HepG2 (cell line): Measurements from ENCODE around the gene DSG2. TPM values are rescaled to one million over a fixed set of nuclear protein-coding genes. Genes with fewer than 3 reads are reported as not detected.
A peak's percentile ranks its signal among the peaks of the same experiment; 100 is the strongest.

ENCODE experiments used
- ATAC-seq: fragments of 200-7000 bp; cut with Tn5 transposase; 3 replicates; pipeline ENCODE4 v1.9.1; 2020; ENCODE audit warnings: mild to moderate bottlenecking, moderate library complexity
- BruUV-seq: library from RNA; stranded (reverse); fragments of 400-500 nt; replicated peaks from 2 replicates; lab custom pipeline; 2021; lab: Mats Ljungman, UMichigan
- CTCF ChIA-PET: fragments of 300-600 bp; formaldehyde crosslinking; extraction: SDS; loops from one replicate; lab custom pipeline; 2021; ENCODE audit warnings: low total read pairs, inconsistent platforms, low intra/inter-chr PET ratio; lab: Yijun Ruan, JAX
- POLR2A ChIA-PET: fragments of 350-600 bp; sonication (Branson Sonifier 250); formaldehyde crosslinking; loops from one replicate; lab custom pipeline; 2020; ENCODE audit warnings: antibody characterized with exemption, inconsistent platforms; lab: Yijun Ruan, JAX
- DNase-seq: peaks from one replicate; pipeline ENCODE4 v3.0.0-alpha.2; 2015; ENCODE audit warnings: low spot score
- FAIRE-seq: peaks from 3 replicates; lab custom pipeline; 2011; peaks lifted over from hg19 to GRCh38; lab: Jason Lieb, UNC
- H2AFZ ChIP-seq: one replicate; pipeline ENCODE4 v1.6.1; 2011; ENCODE audit warnings: low read length, inconsistent platforms
- H3K27ac ChIP-seq: fragments of 300-600 bp; 3 replicates; pipeline ENCODE4 v1.8.0; 2011; ENCODE audit warnings: mixed run types, mild to moderate bottlenecking, mixed read lengths, low read length, inconsistent platforms; ENCODE audit not compliant: insufficient read depth; ENCODE audit errors: extremely low read length
- H3K27me3 ChIP-seq, 2 experiments: fragments of 200-600 bp in 1 of 2; 2 replicates in 1 of 2; 3 replicates in 1 of 2; pipeline versions ENCODE4 v1.6.0 to v1.8.0; 2011; ENCODE audit warnings: low read length in 2 of 2, mild to moderate bottlenecking in 2 of 2, moderate library complexity in 2 of 2, inconsistent platforms in 1 of 2; ENCODE audit not compliant: insufficient read depth in 2 of 2, control insufficient read depth in 1 of 2
- H3K36me3 ChIP-seq, 2 experiments: fragments of 200-600 bp in 1 of 2; replicated peaks in 1 of 2; 2 replicates in 1 of 2; 3 replicates in 1 of 2; pipeline versions ENCODE4 v1.5.1 to v1.8.0; 2011; ENCODE audit warnings: low read length in 2 of 2, inconsistent platforms in 1 of 2; ENCODE audit not compliant: insufficient read depth in 2 of 2, control insufficient read depth in 1 of 2
- H3K4me1 ChIP-seq: 2 replicates; pipeline ENCODE4 v1.5.1; 2012; ENCODE audit warnings: low read length, inconsistent platforms; ENCODE audit not compliant: insufficient read depth
- H3K4me2 ChIP-seq: 2 replicates; pipeline ENCODE4 v1.6.0; 2011; ENCODE audit warnings: low read depth, low read length, inconsistent platforms
- H3K4me3 ChIP-seq, 3 experiments: fragments of 200-600 bp in 1 of 3; sonication (generic), shearing (Covaris generic) in 1 of 3; replicated peaks in 1 of 3; 2 replicates each; pipeline ENCODE4 v1.5.1; 2011 to 2016; ENCODE audit warnings: low read length in 3 of 3, inconsistent platforms in 2 of 3, low read depth in 2 of 3, mild to moderate bottlenecking in 2 of 3, control low read depth in 1 of 3, mixed read lengths in 1 of 3; ENCODE audit not compliant: insufficient read depth in 1 of 3
- H3K79me2 ChIP-seq: one replicate; pipeline ENCODE4 v1.6.1; 2011; ENCODE audit warnings: low read length, inconsistent platforms; ENCODE audit not compliant: insufficient read depth
- H3K9ac ChIP-seq: 2 replicates; pipeline ENCODE4 v1.6.0; 2011; ENCODE audit warnings: mild to moderate bottlenecking, low read depth, low read length, inconsistent platforms; ENCODE audit not compliant: insufficient read depth
- H3K9me3 ChIP-seq: 2 replicates; pipeline ENCODE4 v1.5.1; 2012; ENCODE audit warnings: mild to moderate bottlenecking, low read length
- H4K20me1 ChIP-seq: 2 replicates; pipeline ENCODE4 v1.6.0; 2011; ENCODE audit warnings: inconsistent platforms, mild to moderate bottlenecking, low read length, moderate library complexity; ENCODE audit not compliant: insufficient read depth
- ATF2 ChIP-seq: sonication (generic); formaldehyde crosslinking; IDR thresholded peaks from 2 replicates; pipeline ENCODE4 v1.4.0; 2020; ENCODE audit warnings: missing genetic modification reagents
- DNMT1 ChIP-seq: sonication (generic); formaldehyde crosslinking; IDR thresholded peaks from 2 replicates; pipeline ENCODE4 v1.5.1; 2020; ENCODE audit warnings: mild to moderate bottlenecking, missing genetic modification reagents
- HINFP ChIP-seq: sonication (generic); formaldehyde crosslinking; IDR thresholded peaks from 2 replicates; pipeline ENCODE4 v1.4.0; 2020; ENCODE audit warnings: low read depth, mild to moderate bottlenecking, missing genetic modification reagents
- KMT2B ChIP-seq: IDR thresholded peaks from 2 replicates; pipeline ENCODE4 v1.6.1; 2016; ENCODE audit warnings: missing genetic modification reagents, missing compliant biosample characterization
- MAX ChIP-seq: IDR thresholded peaks from 2 replicates; pipeline ENCODE4 v1.6.1; 2012; ENCODE audit warnings: inconsistent platforms
- MIER2 ChIP-seq: IDR thresholded peaks from 2 replicates; pipeline ENCODE4 v1.6.1; 2016; ENCODE audit warnings: missing biosample characterization, missing genetic modification reagents
- RARA ChIP-seq: IDR thresholded peaks from 2 replicates; pipeline ENCODE4 v1.6.1; 2016; ENCODE audit warnings: missing genetic modification reagents, missing compliant biosample characterization
- TFDP1 ChIP-seq: IDR thresholded peaks from 2 replicates; pipeline ENCODE4 v1.6.1; 2016; ENCODE audit warnings: missing compliant biosample characterization, missing genetic modification reagents, borderline replicate concordance
- TRAFD1 ChIP-seq: sonication (generic); formaldehyde crosslinking; IDR thresholded peaks from 2 replicates; pipeline ENCODE4 v1.5.1; 2020; ENCODE audit warnings: missing genetic modification reagents, mild to moderate bottlenecking, borderline replicate concordance
- ZBTB26 ChIP-seq: IDR thresholded peaks from 2 replicates; pipeline ENCODE4 v1.6.1; 2016; ENCODE audit warnings: missing compliant biosample characterization, missing genetic modification reagents, borderline replicate concordance
- ZKSCAN5 ChIP-seq: sonication (generic); formaldehyde crosslinking; IDR thresholded peaks from 2 replicates; pipeline ENCODE4 v1.5.1; 2020; ENCODE audit warnings: mild to moderate bottlenecking, missing genetic modification reagents
- ZNF619 ChIP-seq: sonication (generic); formaldehyde crosslinking; IDR thresholded peaks from 2 replicates; pipeline ENCODE4 v1.4.0; 2020; ENCODE audit warnings: mild to moderate bottlenecking, missing genetic modification reagents
- ZNF781 ChIP-seq: sonication (generic); formaldehyde crosslinking; IDR thresholded peaks from 2 replicates; pipeline ENCODE4 v1.5.1; 2020; ENCODE audit warnings: borderline replicate concordance, mild to moderate bottlenecking, missing genetic modification reagents; ENCODE audit errors: not compliant biosample characterization
- ZSCAN30 ChIP-seq: sonication (generic); formaldehyde crosslinking; IDR thresholded peaks from 2 replicates; pipeline ENCODE4 v1.5.0; 2020; ENCODE audit warnings: mild to moderate bottlenecking, missing genetic modification reagents
- WGBS: methylation state at CpG from one replicate; pipeline ENCODE4 v1.1.6; 2017; ENCODE audit warnings: low lambda C conversion rate; 5-methylcytosine and 5-hydroxymethylcytosine counted together
- in situ Hi-C: cut with HindIII; loops from 2 replicates; pipeline ENCODE4 v1.10.0; 2017; ENCODE audit warnings: low pct_unique_long_range_greater_than_20kb; ENCODE audit not compliant: extremely low pct_ligation_motif_present
- intact Hi-C: fragments of 100-400 bp; cut with micrococcal nuclease; formaldehyde crosslinking; loops from one replicate; pipeline ENCODE4 v1.10.0; 2022; ENCODE audit not compliant: unreplicated experiment
- polyA plus RNA-seq, 8 experiments: library from polyadenylated mRNA; depleted of rRNA in 3 of 8; stranded (reverse) in 7 of 8; unstranded in 1 of 8; fragments of >200 nt; fragmentation: Illumina TruSeq in 4 of 8; extraction: Trizol in 4 of 8; gene quantifications; 2 replicates each; pipeline versions ENCODE4 v1.2.1 to v1.2.3, GENCODE V29; 2011 to 2016; ENCODE audit warnings: low read depth in 4 of 8, missing spikeins in 1 of 8, mixed read lengths in 1 of 8; ENCODE audit not compliant: insufficient read depth in 1 of 8
- total RNA-seq, 5 experiments: library from RNA; depleted of rRNA; stranded (reverse); fragments of >200 nt; fragmentation: Illumina TruSeq; extraction: Trizol; gene quantifications; 2 replicates each; pipeline ENCODE4 v1.2.3, GENCODE V29; 2016; ENCODE audit warnings: low read depth in 1 of 5

The DSG2 gene
- total and polyA plus RNA-seq, 2 of the 13 experiments (the other 11 are each of a cell fraction or from before 2014, with no cell fraction given): 23.3 to 66.7 TPM

GRCh38 chr18:31565345-31565744 lies 67.4 kb downstream of the DSG2 start (continued):
- TF ChIP-seq TRAFD1 (CRISPR knock-in tag) (no peak), HINFP (no peak), MIER2 (CRISPR knock-in tag) (no peak)

GRCh38 chr18:31565782-31566512 lies 68.0 kb downstream of the DSG2 start:
- no peaks in the 10 kb centered on the region for H4K20me1 ChIP-seq
- H3K4me1 ChIP-seq: peaks cover 53% of the 10 kb centered on the region
- in situ Hi-C loops: no loop called here
- WGBS: 35% methylated on average over 10 of the region's 10 CpGs
- H3K27me3 ChIP-seq: no peaks in the 10 kb centered on the region
- no peaks in the 10 kb centered on the region for H3K79me2 ChIP-seq
- H3K4me3 ChIP-seq: peak overlapping the region; percentile 7 to 52 (median 23); a peak in 4 of 6 replicates
- H3K27ac ChIP-seq: peak overlapping the region; percentile 56
- POLR2A ChIA-PET: interaction anchor here (1.1 to 3.2 kb wide), 4 partner anchors 21 to 45 kb away, joined by 3 to 19 read pairs (median 4); partner anchors contain the start of gene TTR
- intact Hi-C loops: no loop called here
- peak overlapping the region; percentile 75 for H3K4me2 ChIP-seq
- no peaks in the 10 kb centered on the region for H3K36me3 ChIP-seq
- ATAC-seq: peak; percentile 68
- no peaks in the 10 kb centered on the region for H3K9me3 ChIP-seq
- 0 out of 2 replicates have a peak overlapping the region, but pooled peaks have one; percentile 28 for H3K9ac ChIP-seq
- no peak for DNase-seq
- CTCF ChIA-PET: no interaction called here
- BruUV-seq: no TSS peak
- peak; percentile 48 for FAIRE-seq
- H2AFZ ChIP-seq: peak overlapping the region; percentile 61
- no peak for TF ChIP-seq ZBTB26 (CRISPR knock-in tag)
- peak; percentile 4; the same call in 1 of the 2 replicates for TF ChIP-seq KMT2B
- no peak for TF ChIP-seq DNMT1
- TF ChIP-seq TFDP1 (CRISPR knock-in tag): 0 out of 2 replicates have a peak, but pooled peaks have one; percentile 7
- 0 out of 2 replicates have a peak, but pooled peaks have one; percentile 38 for TF ChIP-seq RARA (CRISPR knock-in tag)
- no peak for TF ChIP-seq ZNF781 (CRISPR knock-in tag)
- TF ChIP-seq MAX: no peak
- no peak for TF ChIP-seq ZNF619 (CRISPR knock-in tag)
- no peak for TF ChIP-seq ZSCAN30 (CRISPR knock-in tag)
- TF ChIP-seq ATF2 (CRISPR knock-in tag): 0 out of 2 replicates have a peak, but pooled peaks have one; percentile 15
- TF ChIP-seq ZKSCAN5: no peak
